Activated CD4-positive, alpha-beta T cell treated with anti-CD3 and anti-CD28 coated beads, Interleukin-2, amount 50 U/mL, for 1 hour (primary cell): ENCODE data around the gene ESYT3.
"Not testable (repeated sequence)": the region's sequence is repeated elsewhere in the genome, so short reads cannot be mapped to it uniquely, and the experiment has no call there.

Experiments used
- DNase-seq: peaks from one replicate; pipeline ENCODE4 v3.0.0-alpha.2; 2020

ESYT3 gene

GRCh38 chr3:138443521-138444503 is 9.4 kb downstream of the ESYT3 start:
- no peak for DNase-seq

- DNase-seq, result no peak
These were observed 10.8 kb downstream of the ESYT3 start for GRCh38 chr3:138445236-138445635.

- DNase-seq, result no peak
These were observed 11.2 kb downstream of the ESYT3 start for GRCh38 chr3:138445654-138446053.

- no peak for DNase-seq
These were observed 14.2 kb downstream of the ESYT3 start for GRCh38 chr3:138448631-138449030.

- DNase-seq, result no peak
These were observed 15.1 kb downstream of the ESYT3 start for GRCh38 chr3:138449490-138449889.

- DNase-seq, result no peak
These were observed 15.8 kb downstream of the ESYT3 start for GRCh38 chr3:138450181-138450580.

GRCh38 chr3:138450704-138451424 is 16.4 kb downstream of the ESYT3 start:
- no peak for DNase-seq

- no peak for DNase-seq
These were observed 17.3 kb downstream of the ESYT3 start for GRCh38 chr3:138451595-138452162.

DNA sequence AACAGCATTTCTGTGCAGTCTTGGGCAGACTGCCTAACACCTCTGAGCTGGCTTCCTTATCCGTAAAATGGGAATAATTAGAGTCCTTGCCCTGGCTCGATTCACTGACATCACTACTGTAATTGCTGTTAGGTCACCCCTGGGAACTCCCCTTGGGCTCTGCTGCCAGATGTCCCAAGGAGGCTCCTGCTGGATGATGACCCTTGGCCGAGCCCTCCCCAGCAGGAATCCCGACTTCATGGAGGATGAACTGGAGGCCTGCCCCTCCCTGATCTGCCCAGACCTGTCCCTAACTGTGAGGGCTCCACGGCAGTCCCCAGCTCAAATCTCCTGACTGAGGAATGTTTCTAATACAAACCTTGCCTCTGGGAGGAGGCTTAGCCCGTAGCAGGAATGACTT is 18.0 kb downstream of the ESYT3 start:
- no peak for DNase-seq

GRCh38 chr3:138453940-138454339 is 19.5 kb downstream of the ESYT3 start:
- not testable (repeated sequence) for DNase-seq

- no peak for DNase-seq
These were observed 21.6 kb downstream of the ESYT3 start for GRCh38 chr3:138455801-138456716.

DNA sequence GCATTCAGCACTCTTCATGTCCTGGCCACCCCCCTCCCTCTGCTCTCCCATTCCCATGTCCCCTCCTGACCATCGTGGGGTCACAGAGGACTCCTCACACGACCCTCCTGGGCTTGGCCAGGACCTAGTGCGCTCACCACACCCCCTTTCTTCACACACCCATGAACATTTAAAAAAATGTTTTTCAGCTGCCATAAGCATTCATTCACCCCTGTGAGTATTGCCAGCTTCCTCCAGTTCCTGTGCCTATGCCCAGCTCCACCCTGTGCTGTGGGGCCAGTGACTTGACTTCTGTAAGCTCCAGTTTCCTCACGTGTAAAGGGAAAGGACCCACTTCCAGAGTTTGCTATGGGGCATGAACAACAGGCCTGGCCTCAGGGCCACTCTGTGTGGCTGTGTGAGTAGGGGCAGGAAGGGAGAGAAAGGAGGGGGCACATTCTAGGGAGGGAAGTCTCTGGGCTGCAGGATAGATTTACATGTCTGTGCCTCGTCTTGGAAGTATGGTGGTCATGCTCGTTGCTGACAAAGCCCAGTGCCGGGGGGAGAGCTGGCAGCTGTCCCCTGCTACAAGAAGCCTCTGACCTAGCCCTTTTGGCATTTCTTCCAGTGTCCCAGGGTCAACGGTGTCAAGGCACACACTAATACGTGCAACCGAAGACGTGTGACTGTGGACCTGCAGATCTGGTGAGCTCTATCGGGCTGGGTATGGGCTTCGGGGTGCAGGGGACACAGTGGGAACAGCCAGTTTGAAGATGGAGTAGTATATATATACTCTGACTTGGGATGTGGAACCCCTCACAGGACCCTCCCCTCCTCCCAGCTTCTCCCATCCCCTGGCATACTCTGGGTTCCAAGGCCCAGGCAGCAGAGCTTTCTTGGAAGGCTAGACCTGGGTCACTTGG is 22.8 kb downstream of the ESYT3 start:
- no peak for DNase-seq

- no peak for DNase-seq
These were observed 23.7 kb downstream of the ESYT3 start for GRCh38 chr3:138457863-138458735.

- no peak for DNase-seq
These were observed 24.5 kb downstream of the ESYT3 start for GRCh38 chr3:138458774-138459499.

- no peak for DNase-seq
These were observed 25.5 kb downstream of the ESYT3 start for GRCh38 chr3:138459619-138460535.

DNA sequence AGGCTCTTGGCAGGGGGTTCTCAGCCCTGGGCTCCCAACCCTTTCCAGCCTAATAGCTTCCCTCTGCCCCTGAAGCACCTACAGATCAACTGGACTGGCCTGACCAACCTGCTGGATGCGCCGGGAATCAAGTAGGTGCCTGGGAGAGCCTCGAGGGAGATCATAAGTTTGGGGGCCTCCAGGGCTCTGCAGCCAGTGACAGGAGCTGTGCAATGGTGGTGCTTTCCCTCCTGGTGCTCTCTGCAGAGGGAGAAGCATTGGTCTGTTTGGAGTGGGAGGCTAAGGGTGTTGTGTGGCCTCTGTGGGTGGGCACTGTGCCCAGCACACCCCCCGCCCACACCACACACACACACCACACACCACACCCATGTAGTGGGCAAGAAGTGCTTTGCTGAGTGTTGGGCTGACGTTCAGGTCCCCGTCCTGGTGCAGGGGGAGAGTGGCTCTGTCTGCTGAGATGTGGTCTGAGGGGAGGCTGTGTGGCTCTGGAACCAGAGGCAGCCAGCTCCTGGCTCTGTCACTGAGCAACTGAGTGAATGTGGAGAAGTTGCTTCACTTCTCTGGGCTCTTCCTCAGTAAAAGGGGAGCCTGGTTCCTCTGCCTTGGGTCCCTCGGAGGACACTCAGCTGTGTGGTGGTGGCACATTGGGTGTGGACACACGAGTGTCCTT is 26.3 kb downstream of the ESYT3 start:
- DNase-seq, result no peak

- DNase-seq, result no peak
These were observed 26.8 kb downstream of the ESYT3 start for GRCh38 chr3:138461246-138461645.

- DNase-seq, result no peak
These were observed 27.5 kb downstream of the ESYT3 start for GRCh38 chr3:138461896-138462295.
